Erythroblast (primary cell): ENCODE measurements around the gene ASB17.

Experiments
- GATA1 ChIP-seq: IDR thresholded peaks from 2 replicates; pipeline ENCODE4 v1.6.1; 2011; ENCODE audit warnings: low read depth, mild to moderate bottlenecking, control low read depth, low read length, moderate library complexity
- POLR2A ChIP-seq: IDR thresholded peaks from 2 replicates; pipeline ENCODE4 v1.6.1; 2011; ENCODE audit warnings: mild to moderate bottlenecking, low read length

DNA sequence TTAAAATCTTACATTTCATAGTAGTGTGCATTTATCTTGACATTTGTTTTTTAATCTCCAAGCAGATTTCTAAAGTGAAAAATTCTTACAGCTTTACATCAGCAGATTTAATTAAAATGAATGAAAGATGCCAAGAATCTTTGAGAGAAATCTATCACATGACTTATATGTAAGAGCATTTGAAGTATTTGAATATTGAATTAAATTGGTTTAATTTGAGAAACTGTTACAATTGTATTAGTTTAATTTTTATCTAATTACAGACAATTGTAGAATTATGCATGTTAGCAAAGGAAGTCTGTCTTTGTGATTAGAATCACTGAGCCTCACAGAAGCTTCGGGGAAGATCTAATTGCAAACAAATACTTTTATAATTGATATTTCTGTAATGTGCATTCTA lies 52.2 kb downstream of the ASB17 start:
- TF ChIP-seq POLR2A (no peak), GATA1 (no peak)
